Measurements from ENCODE around the gene FAM181B.
A peak's percentile ranks its signal among the peaks of the same experiment; 100 is the strongest.
"Not testable (repeated sequence)": the region's sequence is repeated elsewhere in the genome, so short reads cannot be mapped to it uniquely, and the experiment has no call there.

The FAM181B gene

GRCh38 chr11:82711648-82712047 lies 22.0 kb downstream of the FAM181B start:
- H3K9me3 ChIP-seq (ENCODE audit: low read depth, low read length), result no peaks in the 10 kb centered on the region
- no peaks in the 10 kb centered on the region for H3K36me3 ChIP-seq (ENCODE audit: insufficient read depth, low read length)
- H3K27ac ChIP-seq, result no peak overlapping the region
- DNase-seq (ENCODE audit: low read depth, low spot score), result no peak
- TF ChIP-seq FOXP2 (optimal IDR thresholded peaks at IDR 0.05; ENCODE audit: control extremely low read depth, extremely low read length, insufficient read depth) (no peak), POLR2AphosphoS5 (IDR thresholded peaks at IDR 0.05; ENCODE audit: borderline replicate concordance, low read depth, low read length) (no peak), EZH2 (IDR thresholded peaks at IDR 0.05) (no peak)
- no peak overlapping the region for H3K4me3 ChIP-seq
- H3K9ac ChIP-seq (ENCODE audit: insufficient read length), result no peak overlapping the region

GRCh38 chr11:82703796-82704195 lies 29.9 kb downstream of the FAM181B start:
- no peak overlapping the region for H3K27ac ChIP-seq
- no peak for DNase-seq (ENCODE audit: low read depth, low spot score)
- no peaks in the 10 kb centered on the region for H3K9me3 ChIP-seq (ENCODE audit: low read depth, low read length)
- H3K36me3 ChIP-seq (ENCODE audit: insufficient read depth, low read length), result no peaks in the 10 kb centered on the region
- no peak overlapping the region for H3K9ac ChIP-seq (ENCODE audit: insufficient read length)
- no peak overlapping the region for H3K4me3 ChIP-seq
- TF ChIP-seq POLR2AphosphoS5 (IDR thresholded peaks at IDR 0.05; ENCODE audit: borderline replicate concordance, low read depth, low read length), result no peak
- no peak for TF ChIP-seq FOXP2 (optimal IDR thresholded peaks at IDR 0.05; ENCODE audit: control extremely low read depth, extremely low read length, insufficient read depth)
- TF ChIP-seq EZH2 (IDR thresholded peaks at IDR 0.05), result no peak

- TF ChIP-seq POLR2AphosphoS5 (IDR thresholded peaks at IDR 0.05; ENCODE audit: borderline replicate concordance, low read depth, low read length) (no peak), FOXP2 (optimal IDR thresholded peaks at IDR 0.05; ENCODE audit: control extremely low read depth, extremely low read length, insufficient read depth) (no peak), EZH2 (IDR thresholded peaks at IDR 0.05) (no peak)
- no peak overlapping the region for H3K27ac ChIP-seq
- H3K4me3 ChIP-seq, result no peak overlapping the region
- no peaks in the 10 kb centered on the region for H3K36me3 ChIP-seq (ENCODE audit: insufficient read depth, low read length)
- DNase-seq (ENCODE audit: low read depth, low spot score), result no peak
- H3K9ac ChIP-seq (ENCODE audit: insufficient read length), result no peak overlapping the region
- H3K9me3 ChIP-seq (ENCODE audit: low read depth, low read length), result no peaks in the 10 kb centered on the region
Observed at GRCh38 chr11:82703226-82703625, 30.4 kb downstream of the FAM181B start.

GRCh38 chr11:82701847-82702520 lies 31.7 kb downstream of the FAM181B start:
- TF ChIP-seq FOXP2 (optimal IDR thresholded peaks at IDR 0.05; ENCODE audit: control extremely low read depth, extremely low read length, insufficient read depth) (no peak), POLR2AphosphoS5 (IDR thresholded peaks at IDR 0.05; ENCODE audit: borderline replicate concordance, low read depth, low read length) (no peak), EZH2 (IDR thresholded peaks at IDR 0.05) (no peak)
- DNase-seq (ENCODE audit: low read depth, low spot score), result peak; percentile 35
- H3K9me3 ChIP-seq (ENCODE audit: low read depth, low read length), result no peaks in the 10 kb centered on the region
- no peaks in the 10 kb centered on the region for H3K36me3 ChIP-seq (ENCODE audit: insufficient read depth, low read length)
- no peak overlapping the region for H3K4me3 ChIP-seq
- no peak overlapping the region for H3K27ac ChIP-seq
- no peak overlapping the region for H3K9ac ChIP-seq (ENCODE audit: insufficient read length)

- TF ChIP-seq EZH2 (IDR thresholded peaks at IDR 0.05), result no peak
- no peak for TF ChIP-seq FOXP2 (optimal IDR thresholded peaks at IDR 0.05; ENCODE audit: control extremely low read depth, extremely low read length, insufficient read depth)
- no peak for TF ChIP-seq POLR2AphosphoS5 (IDR thresholded peaks at IDR 0.05; ENCODE audit: borderline replicate concordance, low read depth, low read length)
- H3K27ac ChIP-seq, result no peak overlapping the region
- H3K9ac ChIP-seq (ENCODE audit: insufficient read length), result no peak overlapping the region
- no peak for DNase-seq (ENCODE audit: low read depth, low spot score)
- H3K9me3 ChIP-seq (ENCODE audit: low read depth, low read length), result no peaks in the 10 kb centered on the region
- no peaks in the 10 kb centered on the region for H3K36me3 ChIP-seq (ENCODE audit: insufficient read depth, low read length)
- no peak overlapping the region for H3K4me3 ChIP-seq
Observed at GRCh38 chr11:82698576-82699352, 34.9 kb downstream of the FAM181B start.

GRCh38 chr11:82692981-82693380 lies 40.7 kb downstream of the FAM181B start:
- DNase-seq (ENCODE audit: low read depth, low spot score), result no peak
- no peak for TF ChIP-seq FOXP2 (optimal IDR thresholded peaks at IDR 0.05; ENCODE audit: control extremely low read depth, extremely low read length, insufficient read depth)
- TF ChIP-seq POLR2AphosphoS5 (IDR thresholded peaks at IDR 0.05; ENCODE audit: borderline replicate concordance, low read depth, low read length), result no peak
- no peak for TF ChIP-seq EZH2 (IDR thresholded peaks at IDR 0.05)
- Histone ChIP-seq H3K9me3 (ENCODE audit: low read depth, low read length) (no peaks in the 10 kb centered on the region), H3K9ac (ENCODE audit: insufficient read length) (no peak overlapping the region), H3K36me3 (ENCODE audit: insufficient read depth, low read length) (no peaks in the 10 kb centered on the region), H3K27ac (no peak overlapping the region), H3K4me3 (no peak overlapping the region)

GRCh38 chr11:82689347-82689746 lies 44.3 kb downstream of the FAM181B start:
- not testable (repeated sequence) for H3K9me3 ChIP-seq (ENCODE audit: low read depth, low read length); DNase-seq (ENCODE audit: low read depth, low spot score); H3K4me3 ChIP-seq; H3K36me3 ChIP-seq (ENCODE audit: insufficient read depth, low read length); H3K9ac ChIP-seq (ENCODE audit: insufficient read length); H3K27ac ChIP-seq

GRCh38 chr11:82686211-82686610 lies 47.5 kb downstream of the FAM181B start:
- Histone ChIP-seq H3K27ac (no peak overlapping the region), H3K36me3 (ENCODE audit: insufficient read depth, low read length) (no peaks in the 10 kb centered on the region), H3K4me3 (no peak overlapping the region), H3K9me3 (ENCODE audit: low read depth, low read length) (no peaks in the 10 kb centered on the region), H3K9ac (ENCODE audit: insufficient read length) (no peak overlapping the region)
- TF ChIP-seq POLR2AphosphoS5 (IDR thresholded peaks at IDR 0.05; ENCODE audit: borderline replicate concordance, low read depth, low read length) (no peak), FOXP2 (optimal IDR thresholded peaks at IDR 0.05; ENCODE audit: control extremely low read depth, extremely low read length, insufficient read depth) (no peak), EZH2 (IDR thresholded peaks at IDR 0.05) (no peak)
- DNase-seq (ENCODE audit: low read depth, low spot score), result no peak

Data from SK-N-MC (cell line).